Sciatic nerve (tissue), 2 donors: ENCODE data around the gene PTH. TPM values are rescaled to one million over a fixed set of nuclear protein-coding genes. Genes with fewer than 3 reads are reported as not detected.

Experiments used
- ATAC-seq: fragments of 200-7000 bp; cut with Tn5 transposase; one replicate; pipeline ENCODE4 v1.9.1; 2020; ENCODE audit warnings: mild to moderate bottlenecking, moderate library complexity
- DNase-seq: peaks from one replicate; pipeline ENCODE4 v3.0.0-alpha.2; 2020; ENCODE audit warnings: low spot score
- intact Hi-C: fragments of 100-400 bp; cut with DNase I; formaldehyde crosslinking; loops from one replicate; pipeline ENCODE4 v1.14.2; 2022
- total RNA-seq: library from RNA; stranded (reverse); fragmentation: NEBNext Ultra II Directional; extraction: Animal tissue kit (Norgen Biotek cat#: 25700); gene quantifications from one replicate; pipeline ENCODE4 v1.2.1, GENCODE V29; 2021
- donor health status: DM: no; HTN: no; CAD: no.
- donor health status: DM: no; HTN: no; CAD: no.

PTH gene
- total RNA-seq: not detected

DNA sequence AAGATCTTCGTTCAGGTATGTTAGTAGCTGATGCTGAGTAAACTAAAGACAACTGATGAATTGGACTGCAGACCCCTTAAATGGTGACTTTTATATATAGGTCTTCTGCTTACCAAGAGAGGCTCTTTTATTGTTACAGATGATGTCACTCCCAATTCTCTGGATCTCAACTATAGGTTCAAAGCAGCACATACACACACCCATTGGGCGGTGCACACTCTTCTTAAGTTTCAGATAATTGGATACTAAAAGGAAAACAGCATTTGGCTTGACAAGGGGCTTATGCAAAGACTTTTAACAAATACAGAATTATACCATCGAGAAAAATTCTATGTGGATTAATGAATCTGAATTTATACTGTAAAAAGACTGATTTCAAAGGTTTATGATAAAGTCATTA lies at the start of gene PTH:
Gene PTH (minus strand): TSS at position 69 of the 400 bp plus-strand sequence. CDS start 3,142 bp downstream, outside the sequence.
- no peak for ATAC-seq
- no peak for DNase-seq
- intact Hi-C loops: no loop called here

DNA sequence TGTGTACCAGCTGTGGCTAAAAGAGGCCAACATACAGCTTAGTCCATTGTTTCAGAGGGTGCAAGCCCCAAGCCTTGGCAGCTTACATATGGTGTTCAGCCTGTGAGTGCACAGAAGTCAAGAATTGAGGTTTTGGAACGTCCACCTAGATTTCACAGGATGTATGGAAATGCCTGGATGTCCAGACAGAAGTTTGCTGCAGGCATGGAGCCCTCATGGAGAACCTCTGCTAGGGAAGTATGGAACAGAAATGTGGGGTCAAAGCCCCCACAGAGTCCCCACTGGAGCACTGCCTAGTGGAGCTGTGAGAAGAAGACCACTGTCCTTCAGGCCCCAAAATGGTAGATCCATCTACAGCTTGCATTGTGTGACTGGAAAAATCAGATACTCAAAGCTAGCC lies 42.2 kb upstream of the PTH start:
- intact Hi-C loops: no loop called here
- ATAC-seq: no peak
- DNase-seq: no peak

DNA sequence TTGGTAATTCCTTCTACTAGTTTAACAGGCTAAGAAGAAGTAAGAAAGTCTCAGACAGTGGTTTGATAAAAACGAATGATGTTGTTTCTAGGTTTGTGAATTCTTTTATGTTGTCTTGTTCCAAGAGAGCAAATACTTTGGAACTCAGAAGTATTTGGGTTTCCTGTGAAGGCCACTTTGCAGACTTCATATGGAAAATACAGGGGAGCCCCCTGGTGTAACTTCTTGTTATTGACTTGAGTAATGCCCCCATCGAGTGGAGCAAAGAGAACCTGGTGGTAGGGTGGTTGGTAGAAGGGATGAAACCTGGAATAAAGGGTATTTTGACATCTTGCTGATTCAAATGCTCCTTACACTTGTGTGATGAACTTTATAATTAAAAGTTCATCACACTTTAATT lies 40.0 kb upstream of the PTH start:
- no peak for DNase-seq
- intact Hi-C loops: no loop called here
- ATAC-seq: no peak

DNA sequence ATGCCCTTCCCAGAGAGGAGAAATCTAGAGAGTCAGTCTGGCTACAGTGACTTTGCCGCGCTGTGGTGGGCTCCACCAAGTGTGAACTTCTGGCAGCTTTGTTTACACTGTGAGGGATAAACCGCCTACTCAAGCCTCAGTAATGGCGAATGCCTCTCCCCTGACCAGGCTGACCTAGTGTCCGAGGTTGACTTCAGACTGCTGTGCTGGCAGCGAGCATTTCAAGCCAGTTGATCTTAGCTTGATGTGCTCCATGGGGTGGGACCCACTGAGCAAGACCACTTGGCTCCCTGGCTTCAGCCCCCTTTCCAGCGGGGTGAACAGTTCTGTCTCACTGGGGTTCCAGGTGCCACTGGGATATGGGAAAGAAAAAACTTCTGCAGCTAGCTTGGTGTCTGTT lies 38.6 kb upstream of the PTH start:
- DNase-seq (no peak), ATAC-seq (no peak)
- intact Hi-C loops: no loop called here

DNA sequence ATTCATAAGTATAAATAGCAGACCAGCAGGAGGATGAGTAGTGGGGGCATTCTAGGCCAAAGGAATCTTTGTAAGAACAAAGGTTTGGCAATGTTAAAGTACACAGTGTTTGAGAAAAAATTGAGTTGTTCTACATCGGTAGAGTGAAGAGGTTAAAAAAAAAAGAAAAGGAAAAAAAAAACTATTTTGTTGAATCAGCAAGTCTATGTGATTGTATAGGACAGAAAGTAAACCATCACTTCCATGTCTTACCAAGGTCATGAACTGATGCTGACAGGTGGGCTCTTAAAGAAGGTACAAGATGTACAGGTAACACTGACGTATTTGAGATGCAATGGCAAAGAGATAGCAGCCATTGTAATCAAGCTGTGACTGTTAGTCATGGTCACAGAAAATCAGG lies 29.5 kb upstream of the PTH start:
- no peak for ATAC-seq
- intact Hi-C loops: no loop called here
- no peak for DNase-seq

DNA sequence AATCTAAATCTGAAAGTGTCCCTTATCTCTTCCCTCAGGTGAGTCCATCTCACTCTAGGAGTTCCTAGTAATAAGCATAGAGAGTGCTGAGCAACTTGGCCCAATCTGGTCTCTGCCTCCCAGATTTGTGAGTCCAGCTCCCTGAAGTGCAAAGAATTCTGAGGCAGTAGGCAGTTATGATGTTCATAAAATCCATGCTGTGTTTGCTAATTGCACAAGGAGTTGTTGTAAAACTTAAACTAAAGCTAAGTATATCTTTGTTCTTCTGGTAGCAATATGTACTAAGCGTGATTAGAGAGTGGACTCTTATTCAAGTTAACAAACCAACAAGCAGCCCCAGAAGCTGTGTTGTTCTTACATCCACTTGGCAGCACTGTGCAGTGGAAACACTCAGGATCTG lies 7.6 kb upstream of the PTH start:
- intact Hi-C loops: no loop called here
- DNase-seq: no peak
- ATAC-seq: no peak

DNA sequence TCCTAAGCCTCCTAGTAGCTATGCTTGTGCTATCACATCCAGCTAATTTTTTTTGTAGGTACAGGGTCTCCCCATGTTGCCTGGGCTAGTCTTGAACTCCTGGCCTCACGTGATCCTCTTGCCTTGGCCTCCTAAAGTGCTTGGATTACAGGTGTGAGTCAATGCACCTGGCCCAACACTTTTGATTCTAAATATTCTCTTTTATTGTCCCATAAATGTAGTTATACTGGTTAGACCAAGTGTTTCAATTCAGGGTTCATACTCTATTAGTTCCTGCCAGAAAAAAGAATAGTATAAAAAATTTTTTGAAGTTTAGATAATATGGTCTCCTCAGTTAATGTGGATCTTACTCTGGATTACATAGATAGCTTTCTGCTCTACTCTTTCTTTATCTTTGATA lies 6.7 kb upstream of the PTH start:
- intact Hi-C loops: no loop called here
- DNase-seq: no peak

DNA sequence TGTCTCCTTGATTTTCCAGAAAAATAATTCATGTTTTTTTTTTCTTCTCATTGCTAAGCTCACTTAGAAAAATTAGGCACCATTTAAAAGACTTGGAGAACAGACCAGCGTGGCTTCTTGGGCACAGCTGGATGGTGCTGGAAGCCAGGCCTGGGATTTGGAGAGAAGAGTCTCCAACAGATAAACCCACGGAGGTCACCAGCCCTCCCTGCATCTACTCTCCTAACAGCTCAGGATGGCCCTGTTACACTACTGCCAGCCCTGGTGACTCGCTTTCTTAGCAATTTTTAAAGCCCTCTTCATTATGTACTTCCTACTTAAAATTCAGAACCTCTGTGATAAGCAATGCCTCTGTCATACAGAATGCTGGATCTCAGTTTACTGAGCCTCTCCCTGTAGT lies 1.7 kb downstream of the PTH start:
- intact Hi-C loops: no loop called here
- ATAC-seq (no peak), DNase-seq (no peak)

More for the DNA sequence above, 6.7 kb upstream of the PTH start:
- ATAC-seq: no peak

DNA sequence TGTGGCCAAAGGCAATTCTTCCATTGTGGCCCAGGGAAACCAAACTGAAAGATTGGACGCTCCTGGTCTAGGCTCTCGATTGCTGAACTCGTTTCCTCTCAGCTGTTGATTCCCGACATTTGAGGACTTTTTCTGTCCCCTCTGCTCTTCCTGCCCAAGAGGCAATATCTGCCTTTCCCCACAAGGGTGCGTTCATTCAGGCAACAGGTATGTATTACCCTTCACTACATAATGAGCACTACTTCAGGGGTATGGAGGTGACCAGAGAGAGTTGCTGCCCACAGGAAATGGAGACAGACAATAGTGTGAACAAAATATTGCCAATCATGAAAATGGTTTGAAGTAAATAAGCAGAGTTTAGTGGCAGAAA lies 8.2 kb downstream of the PTH start:
- ATAC-seq (no peak), DNase-seq (no peak)
- intact Hi-C loops: loop anchor here (10.0 kb wide), 1 partner anchor 777 kb away; no protein-coding TSS in a partner anchor

DNA sequence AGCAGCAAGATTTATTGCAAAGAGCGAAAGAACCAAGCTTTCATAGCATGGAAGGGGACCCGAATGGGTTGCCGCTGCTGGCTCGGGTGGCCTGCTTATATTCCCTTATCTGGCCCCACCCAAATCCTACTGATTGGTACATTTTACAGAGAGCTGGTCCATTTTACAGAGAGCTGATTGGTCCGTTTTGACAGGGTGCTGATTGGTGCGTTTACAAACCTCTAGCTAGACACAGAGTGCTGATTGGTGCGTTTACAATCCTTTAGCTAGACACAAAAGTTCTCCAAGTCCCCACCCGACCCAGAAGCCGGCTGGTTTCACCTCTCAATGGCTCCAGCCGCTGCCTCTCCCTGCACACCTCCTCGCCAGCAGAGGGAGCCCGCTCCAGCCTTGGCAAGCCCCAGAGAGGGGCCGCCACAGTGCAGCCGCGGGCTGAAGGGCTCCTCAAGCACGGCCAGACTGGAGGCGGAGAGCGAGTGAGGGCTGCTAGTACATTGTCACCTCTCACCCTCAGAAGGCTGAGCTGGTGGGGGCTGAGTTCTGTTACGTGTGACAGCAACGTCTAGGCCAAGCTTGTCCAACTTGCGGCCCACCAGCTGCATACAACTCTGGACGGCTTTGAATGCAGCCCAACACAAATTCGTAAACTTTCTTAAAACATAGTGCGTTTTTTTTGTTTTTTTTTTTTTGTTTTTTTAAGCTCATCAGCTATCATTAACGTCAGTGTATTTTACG lies 8.7 kb downstream of the PTH start:
- intact Hi-C loops: loop anchor here (10.0 kb wide), 1 partner anchor 778 kb away; no protein-coding TSS in a partner anchor
- peak; percentile 60 for DNase-seq
- ATAC-seq: peak; percentile 55

DNA sequence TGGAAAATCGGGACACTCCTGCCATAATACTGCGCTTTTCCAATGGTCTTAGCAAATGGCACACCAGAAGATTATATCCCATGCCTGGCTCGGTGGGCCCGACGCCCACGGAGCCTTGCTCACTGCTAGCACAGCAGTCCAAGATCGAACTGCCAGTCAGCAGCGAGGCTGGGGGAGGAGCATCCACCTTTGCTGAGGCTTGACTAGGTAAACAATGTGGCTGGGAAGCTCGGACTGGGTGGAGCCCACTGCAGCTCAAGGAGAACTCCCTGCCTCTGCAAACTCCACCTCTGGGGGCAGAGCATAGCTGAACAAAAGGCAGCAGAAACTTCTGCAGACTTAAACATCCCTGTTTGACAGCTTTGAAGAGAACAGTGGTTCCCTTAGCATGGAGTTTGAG lies 15.6 kb downstream of the PTH start:
- intact Hi-C loops: loop anchor here (10.0 kb wide), 1 partner anchor 785 kb away; no protein-coding TSS in a partner anchor
- no peak for DNase-seq
- ATAC-seq: no peak

DNA sequence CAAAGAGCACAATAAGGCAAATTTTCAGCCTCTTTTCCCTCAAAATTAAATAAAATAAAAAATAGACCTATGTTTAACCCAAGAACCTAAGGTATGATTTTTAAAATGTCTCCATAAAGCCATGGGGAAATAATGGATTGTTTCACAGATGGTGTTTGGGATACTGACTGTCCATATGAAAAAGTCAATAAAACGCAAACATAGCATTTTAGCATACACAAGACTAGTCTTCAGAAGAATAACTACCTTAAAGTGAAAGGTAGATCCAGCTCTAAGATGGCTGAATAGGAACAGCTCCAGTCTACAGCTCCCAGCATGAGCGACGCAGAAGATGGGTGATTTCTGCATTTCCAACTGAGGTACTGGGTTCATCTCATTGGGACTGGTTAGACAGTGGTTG lies 16.1 kb downstream of the PTH start:
- DNase-seq: no peak
- ATAC-seq: no peak
- intact Hi-C loops: loop anchor here (10.0 kb wide), 1 partner anchor 785 kb away; no protein-coding TSS in a partner anchor

DNA sequence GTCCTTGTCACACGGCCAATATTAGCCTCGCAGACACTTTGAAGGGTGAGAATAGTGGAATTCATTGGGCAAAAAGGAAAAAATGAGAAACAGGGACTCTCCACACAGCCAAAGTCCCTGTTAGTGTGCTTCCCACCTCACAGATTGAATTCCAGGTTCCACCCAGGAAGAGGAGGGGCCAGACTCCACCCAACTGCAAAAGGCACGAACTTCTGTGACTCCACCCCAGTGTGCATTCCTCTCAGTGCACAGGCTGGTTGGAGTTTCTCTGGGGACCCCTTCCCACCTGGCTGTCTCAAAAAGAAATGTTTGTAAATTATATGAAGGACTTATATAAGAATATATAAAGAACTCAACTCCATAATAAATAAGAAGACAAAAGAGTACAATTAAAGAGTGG lies 20.7 kb downstream of the PTH start:
- no peak for DNase-seq
- no peak for ATAC-seq
- intact Hi-C loops: no loop called here

DNA sequence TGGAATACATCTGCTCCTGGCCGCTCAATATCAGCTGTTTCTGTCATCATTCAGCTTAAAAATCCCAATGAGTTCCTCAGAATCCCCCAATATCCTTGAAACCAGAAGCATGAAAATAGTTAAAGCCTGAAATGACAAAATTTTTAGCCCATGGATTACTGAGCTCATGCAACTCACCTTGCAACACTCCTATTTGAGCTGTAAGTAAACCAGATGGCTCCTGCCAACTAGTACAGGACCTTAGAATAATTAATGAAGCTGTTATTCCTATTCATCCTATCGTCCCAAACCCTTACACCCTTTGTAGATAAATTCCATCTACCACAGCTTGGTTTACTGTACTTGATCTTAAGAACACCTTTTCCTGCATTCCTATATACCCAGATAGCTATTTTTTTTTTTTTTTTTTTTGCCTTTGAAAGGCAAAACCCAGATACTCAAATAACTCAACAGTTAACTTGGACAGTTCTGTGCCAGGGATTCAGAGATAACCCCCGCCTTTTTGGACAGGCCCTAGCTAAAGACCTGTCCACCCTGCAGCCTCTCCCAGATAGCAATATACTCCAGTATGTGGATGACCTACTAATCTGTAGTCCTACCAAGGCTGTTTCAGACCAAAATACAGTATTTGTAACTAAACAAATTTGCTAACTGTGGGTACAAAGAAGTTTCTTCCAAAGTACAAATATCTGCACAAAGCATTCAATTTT lies 22.6 kb downstream of the PTH start:
- DNase-seq (no peak), ATAC-seq (no peak)
- intact Hi-C loops: no loop called here

DNA sequence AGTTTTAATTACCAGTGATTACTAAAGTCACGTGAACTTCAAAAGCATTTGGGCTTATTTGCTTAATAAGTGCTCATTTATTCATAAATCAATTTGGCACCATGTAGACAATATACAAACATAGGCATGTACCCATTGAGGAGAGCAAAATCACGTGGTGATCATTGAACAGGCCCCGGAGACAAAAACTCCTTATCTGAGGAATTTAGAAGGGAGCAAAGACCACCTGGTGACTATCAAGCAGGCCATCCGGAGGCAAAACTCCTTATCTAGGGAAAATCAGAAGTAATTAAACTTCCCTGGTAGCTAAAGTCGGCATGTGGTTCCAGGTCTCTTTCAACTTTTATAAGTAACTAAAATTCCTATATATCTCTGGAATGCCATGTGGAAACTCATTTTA lies 27.0 kb downstream of the PTH start:
- DNase-seq (no peak), ATAC-seq (no peak)
- intact Hi-C loops: no loop called here

DNA sequence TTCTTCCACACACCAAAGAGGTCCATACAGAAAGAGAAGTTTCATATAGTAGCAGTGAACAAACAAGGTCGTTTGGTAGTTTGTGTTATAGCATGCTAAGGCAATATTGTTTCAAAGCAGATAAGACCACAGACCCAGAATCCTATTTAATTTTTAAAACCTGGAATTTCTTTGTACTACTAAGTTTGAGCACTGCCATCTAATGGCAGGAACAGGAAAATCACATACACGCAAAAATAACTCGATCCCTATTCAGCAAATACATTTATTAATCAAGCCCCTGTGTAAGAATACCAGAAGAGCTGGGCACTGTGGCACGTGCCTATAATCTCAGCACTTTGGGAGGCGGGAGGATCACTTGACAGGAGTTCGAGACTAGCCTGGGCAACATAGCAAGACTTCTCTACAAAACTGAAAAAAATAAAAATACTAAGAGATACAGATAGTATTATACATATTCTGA lies 29.9 kb downstream of the PTH start:
- ATAC-seq (no peak), DNase-seq (no peak)
- intact Hi-C loops: no loop called here

DNA sequence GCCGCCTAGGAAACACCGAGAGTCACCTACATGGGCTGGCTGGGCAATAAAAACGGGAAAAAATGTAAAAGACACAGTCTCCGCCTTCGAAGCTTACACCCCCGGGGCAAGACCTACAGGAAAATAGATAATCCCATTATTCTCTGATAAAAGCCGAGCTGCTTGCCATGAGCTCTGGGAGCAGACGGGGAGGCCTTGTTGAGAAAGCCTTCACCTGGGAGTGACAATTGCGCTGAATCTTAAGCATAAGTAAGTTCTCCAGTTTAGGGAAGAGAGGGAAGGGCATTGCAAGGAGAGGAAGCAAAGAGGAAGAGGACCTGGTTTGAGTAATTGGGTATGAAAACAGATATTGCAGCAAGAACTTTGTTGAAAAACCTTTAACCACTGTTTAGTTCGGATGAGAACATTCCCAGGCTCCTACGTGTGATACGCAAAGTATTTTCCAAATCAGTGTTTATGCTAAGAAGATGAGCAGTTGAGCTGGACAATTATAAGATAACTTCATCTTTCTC lies 32.0 kb downstream of the PTH start:
- no peak for DNase-seq
- no peak for ATAC-seq
- intact Hi-C loops: no loop called here

DNA sequence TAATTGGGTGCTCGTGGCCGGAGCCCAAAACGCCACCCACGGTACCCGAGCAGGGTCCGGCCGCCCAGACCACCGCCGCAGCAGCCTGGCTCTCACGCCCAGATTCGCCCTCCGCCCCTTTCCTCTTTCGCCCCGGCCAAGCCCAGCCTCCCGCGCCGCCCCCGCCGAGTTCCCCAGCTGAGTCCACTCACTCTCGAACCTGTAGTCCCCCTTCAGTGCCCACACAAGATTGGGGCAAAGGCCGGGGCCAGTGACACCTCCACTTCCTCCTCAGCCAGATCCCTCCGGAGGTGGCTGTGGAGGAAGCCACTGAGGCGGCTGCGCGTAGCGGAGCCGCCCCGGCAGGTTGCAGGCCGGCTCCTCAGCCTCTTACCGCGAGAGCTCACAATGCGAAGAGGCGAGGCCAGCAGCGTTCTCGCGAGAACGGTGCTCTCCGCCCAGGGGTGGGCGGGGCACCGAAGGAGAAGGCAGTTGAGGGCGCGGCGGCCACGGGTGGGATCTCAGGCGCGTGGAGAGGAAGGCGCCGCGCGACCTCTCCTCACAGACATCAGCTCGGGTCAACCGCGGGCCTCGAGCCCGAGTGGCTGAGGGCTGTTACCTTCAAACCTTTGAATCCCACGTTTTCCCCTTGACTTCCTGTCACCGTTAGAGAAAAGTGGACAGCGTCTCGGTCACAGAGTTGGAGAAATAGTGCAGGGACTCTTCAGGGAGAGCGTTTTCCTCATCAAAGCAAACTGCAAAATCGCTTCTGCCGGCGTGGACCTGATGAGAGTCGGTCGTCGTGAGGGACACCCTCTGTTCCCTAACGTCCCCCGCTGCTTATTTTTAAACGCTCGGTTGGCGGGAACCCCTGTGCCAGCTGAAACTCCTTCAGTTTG lies 32.7 kb downstream of the PTH start, which contains the start of gene BTBD10:
Gene BTBD10 (minus strand): TSS at position 322 of the 878 bp plus-strand sequence. CDS start 18,098 bp downstream, outside the sequence.
- ATAC-seq (peak; percentile 100), DNase-seq (peak; percentile 97)

DNA sequence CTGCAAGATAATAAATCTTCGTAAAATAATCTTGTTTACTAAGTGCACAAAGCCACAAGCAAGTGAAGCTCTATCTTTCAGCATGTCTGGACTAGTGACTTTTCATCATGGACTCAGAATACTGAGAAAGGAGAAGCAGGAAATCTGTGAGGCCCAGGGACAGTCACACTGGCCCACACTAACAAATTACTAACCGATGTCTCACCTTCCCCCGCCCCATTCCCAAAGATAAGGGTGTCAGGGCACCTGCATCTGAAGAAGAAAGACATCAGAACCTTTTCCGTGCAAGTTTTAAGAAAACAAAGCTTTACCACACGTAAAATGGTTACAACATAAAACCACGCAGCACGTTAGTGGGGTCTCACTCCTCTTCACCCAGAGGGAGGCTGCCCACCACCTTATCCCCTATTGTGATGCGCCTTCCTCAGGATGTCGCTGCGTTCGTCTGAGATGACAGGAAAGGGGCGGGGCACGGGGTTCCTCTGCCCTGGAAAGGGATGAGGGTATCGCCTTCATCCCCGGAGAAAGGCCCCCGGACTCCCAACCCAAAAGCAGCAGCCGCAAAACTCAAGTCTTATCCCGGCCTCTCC lies 33.4 kb downstream of the PTH start:
- intact Hi-C loops: no loop called here
- ATAC-seq (peak; percentile 38), DNase-seq (peak; percentile 77)

More for the DNA sequence above, 32.7 kb downstream of the PTH start, which contains the start of gene BTBD10:
- intact Hi-C loops: no loop called here
